Activated T-cell treated with anti-CD3 and anti-CD28 coated beads for 48 hours (primary cell): ENCODE measurements around the gene SIX3.
A peak's percentile ranks its signal among the peaks of the same experiment; 100 is the strongest.

ENCODE experiments used
- DNase-seq: peaks from one replicate; pipeline ENCODE4 v3.0.0-alpha.2; 2020; ENCODE audit warnings: low read depth

Gene SIX3

GRCh38 chr2:44941551-44942234 lies at the start of gene SIX3:
Gene SIX3, plus strand, starts transcription at chr2:44941702. Its CDS starts 403 bp downstream, at chr2:44942105.
- DNase-seq: peak; percentile 47

- peak; percentile 13 for DNase-seq
Observed at GRCh38 chr2:44894058-44894457, 47.4 kb upstream of the SIX3 start.

GRCh38 chr2:44895061-44895460 lies 46.4 kb upstream of the SIX3 start:
- DNase-seq: no peak

DNA sequence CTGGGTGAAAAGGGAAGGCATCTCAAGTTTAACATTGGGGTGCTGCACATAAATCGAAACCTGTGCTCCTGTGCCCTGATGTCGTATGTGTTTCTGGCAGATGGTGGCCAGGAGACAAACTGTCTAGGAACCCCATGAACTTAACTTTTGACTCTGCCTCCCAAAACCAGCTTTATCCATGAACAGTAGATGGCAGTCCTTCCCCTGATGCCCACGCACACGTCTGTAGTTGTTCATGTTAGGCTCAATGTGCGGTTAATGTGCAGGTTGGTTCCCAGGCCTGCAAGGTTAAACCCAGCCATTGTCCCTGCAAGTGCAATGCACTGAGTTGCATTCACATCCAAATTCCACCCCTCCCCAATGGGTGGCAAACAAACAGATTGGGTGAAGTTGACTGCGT lies 44.1 kb upstream of the SIX3 start:
- no peak for DNase-seq

- no peak for DNase-seq
Observed at GRCh38 chr2:44902217-44903137, 39.0 kb upstream of the SIX3 start.

- no peak for DNase-seq
Observed at GRCh38 chr2:44904578-44904977, 36.9 kb upstream of the SIX3 start.

- DNase-seq: no peak
Observed at GRCh38 chr2:44906972-44907371, 34.5 kb upstream of the SIX3 start.

GRCh38 chr2:44909831-44910230 lies 31.7 kb upstream of the SIX3 start:
- DNase-seq: no peak

- DNase-seq: no peak
Observed at GRCh38 chr2:44912660-44913059, 28.8 kb upstream of the SIX3 start.

- DNase-seq: no peak
Observed at GRCh38 chr2:44916291-44916690, 25.2 kb upstream of the SIX3 start.

DNA sequence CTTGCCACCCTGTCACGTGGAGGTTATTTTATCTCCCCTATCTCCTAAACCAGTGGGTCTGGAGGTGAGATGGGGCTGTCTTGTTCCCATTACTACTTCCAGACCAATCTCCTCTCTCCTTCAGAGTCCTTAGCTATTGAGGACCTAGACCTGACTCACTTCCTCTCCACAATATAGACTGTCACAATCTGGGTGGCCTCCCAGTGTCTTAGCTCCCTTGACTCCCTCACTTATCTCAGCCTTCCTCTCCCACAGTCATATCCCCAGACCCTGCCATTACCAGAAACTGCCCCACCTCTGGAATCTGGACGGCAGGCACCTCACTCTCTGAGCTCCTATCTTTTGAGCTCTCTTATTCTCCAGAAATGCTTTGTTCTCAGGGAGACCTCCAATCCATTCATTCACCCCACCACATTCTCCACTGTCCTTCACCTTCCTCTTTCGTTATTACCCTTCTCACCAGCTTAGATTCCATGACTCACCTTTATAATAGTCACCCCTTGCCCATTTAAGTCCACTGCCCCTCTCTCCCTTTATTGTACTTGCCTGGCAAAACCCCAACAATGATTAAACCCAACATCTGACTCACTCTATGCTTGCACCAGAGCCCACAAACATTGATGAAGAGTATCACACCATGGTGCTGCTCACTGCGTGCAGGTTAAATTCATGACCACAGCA lies 23.3 kb upstream of the SIX3 start:
- DNase-seq: no peak

DNA sequence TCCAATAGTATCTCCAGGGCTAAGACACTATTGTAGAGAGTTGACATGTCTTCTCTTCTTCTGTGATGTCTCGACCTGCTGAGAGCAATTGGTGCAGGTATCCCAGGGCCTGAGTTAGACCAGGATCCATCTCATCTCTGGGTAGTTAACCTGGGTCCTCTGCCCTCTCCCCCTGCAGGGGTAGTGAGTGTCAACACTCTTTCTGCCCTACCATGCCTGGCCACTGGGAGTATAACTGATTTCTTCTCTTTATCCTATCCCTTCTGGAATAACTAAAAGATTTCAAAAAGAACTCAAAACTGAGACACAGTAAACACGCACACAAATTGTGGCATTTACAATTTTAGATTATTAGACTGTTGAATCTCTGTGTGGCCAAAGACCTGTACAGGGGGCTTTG lies 20.8 kb upstream of the SIX3 start:
- no peak for DNase-seq

DNA sequence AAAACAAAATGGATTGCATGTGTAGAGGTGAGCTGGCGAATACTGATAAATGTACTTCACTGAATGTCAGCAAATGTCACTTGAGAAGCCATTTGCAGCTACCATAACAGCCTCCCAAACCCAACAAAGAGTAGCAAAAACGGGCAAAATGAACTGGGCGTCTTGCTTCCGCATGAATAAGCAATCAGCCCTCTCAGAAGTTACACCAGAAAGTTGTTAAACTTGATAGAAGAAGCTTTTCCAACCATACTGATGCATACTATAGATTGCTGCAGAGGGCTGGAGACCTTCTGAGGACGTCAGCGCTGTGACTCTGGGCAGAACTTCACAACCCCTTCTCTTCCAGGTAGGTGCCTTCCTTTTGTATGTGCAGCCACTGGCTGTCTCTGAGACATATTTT lies 18.7 kb upstream of the SIX3 start:
- no peak for DNase-seq

GRCh38 chr2:44925561-44926136 lies 15.9 kb upstream of the SIX3 start:
- no peak for DNase-seq

DNA sequence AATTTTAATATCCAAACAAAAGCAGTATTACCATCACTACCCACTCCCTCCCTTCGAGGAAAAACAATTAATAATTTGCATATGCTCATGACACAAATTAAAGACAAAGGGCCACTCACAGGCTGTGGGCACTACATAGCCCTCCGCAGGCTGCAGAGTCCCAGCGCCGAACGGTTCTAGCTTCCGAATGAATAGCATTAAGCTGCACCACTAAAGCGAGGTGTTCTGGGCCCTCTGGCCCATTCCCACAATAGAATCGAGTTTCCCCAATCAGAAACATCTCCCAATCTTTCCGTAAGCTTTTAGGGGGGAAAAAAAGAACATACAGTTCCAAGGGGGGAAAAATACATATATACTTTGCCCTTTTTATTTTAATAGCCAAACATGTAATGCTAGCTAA lies 14.5 kb upstream of the SIX3 start:
- no peak for DNase-seq

DNA sequence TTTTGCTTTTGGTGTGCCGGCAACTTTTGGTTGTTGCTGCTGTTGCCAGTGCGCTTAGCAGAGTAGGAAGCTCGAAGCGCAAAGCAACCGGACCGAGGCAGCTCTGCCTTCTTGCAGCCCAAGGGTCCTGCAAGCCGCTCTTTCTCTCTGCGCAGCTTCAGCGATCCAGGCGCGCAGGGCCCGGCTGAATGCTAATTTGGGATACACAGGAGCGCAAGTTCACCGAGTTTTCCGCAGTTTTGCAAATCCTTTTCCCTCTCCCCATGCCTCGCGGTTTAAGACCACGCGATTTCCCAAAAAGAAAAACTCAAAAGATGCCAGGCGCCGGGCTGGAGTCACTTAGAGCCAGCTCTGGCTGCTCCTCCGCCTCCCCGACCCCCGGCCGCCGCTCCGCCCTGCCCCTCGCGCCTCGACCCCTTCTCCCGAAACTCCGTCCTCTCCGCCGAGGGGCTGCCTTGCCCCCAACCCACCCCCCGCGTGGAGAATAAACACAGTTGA lies 13.5 kb upstream of the SIX3 start:
- no peak for DNase-seq

DNA sequence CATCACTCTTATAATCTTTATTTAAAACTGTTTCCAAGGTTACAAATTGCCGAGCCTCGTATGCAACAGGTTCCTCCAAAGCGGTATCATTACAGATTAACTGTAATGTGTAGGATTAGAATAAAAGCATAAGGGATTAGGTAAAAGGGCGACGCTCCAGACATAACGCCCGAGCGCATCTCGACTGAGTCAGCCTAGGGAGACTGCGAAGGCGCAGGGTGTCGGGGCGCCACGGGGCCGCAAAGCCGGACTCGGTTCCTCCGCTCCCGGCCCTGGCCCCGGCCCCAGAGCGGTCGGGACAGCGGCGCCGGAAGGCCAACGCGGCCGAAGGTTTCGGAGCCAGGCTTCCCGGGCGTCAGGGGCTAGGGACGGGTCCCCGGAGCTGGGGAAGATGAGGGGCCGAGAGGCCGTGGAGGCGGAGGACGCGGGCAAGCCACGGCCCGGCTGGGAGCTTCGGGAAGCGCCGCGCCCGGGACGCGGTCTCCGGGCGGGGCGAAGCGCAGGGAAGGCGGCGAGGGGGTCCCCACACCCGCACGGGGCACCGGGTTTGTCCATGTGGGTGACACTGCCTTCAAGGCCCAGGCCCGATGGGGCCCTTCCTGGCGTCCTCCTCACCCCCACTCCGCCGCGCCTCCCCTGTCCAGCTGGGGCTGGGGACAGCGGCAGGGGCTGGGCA lies 12.9 kb upstream of the SIX3 start:
- DNase-seq: no peak

DNA sequence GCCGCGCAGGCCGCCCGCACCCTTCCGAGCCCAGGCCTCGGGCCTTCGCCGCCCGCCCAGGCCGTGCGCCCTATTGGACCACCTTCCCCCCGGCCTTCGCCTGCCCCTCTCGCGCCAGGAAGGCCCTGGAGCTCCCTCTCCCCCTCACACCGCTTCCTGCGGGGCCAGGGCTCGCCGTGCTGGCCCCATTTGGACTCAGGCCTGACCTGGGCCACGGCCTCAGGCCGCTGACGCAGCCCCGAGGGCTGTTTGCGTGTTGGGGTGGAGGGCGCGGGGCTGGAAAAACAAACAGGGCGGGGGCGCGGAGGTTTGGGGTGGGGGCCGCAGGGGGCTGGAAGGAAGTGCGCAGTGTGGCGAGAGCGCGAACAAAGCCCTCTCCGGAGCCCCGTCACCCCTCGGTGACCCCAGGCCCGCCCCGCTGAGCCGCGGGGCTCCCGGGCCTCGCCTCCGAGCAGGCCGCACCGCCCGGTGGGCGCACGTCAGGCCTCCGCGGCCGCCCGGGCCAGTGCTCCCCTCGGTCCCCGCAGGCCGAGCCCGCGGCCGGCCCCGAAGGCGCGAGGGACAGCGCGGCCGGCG lies 12.3 kb upstream of the SIX3 start:
- DNase-seq: no peak

DNA sequence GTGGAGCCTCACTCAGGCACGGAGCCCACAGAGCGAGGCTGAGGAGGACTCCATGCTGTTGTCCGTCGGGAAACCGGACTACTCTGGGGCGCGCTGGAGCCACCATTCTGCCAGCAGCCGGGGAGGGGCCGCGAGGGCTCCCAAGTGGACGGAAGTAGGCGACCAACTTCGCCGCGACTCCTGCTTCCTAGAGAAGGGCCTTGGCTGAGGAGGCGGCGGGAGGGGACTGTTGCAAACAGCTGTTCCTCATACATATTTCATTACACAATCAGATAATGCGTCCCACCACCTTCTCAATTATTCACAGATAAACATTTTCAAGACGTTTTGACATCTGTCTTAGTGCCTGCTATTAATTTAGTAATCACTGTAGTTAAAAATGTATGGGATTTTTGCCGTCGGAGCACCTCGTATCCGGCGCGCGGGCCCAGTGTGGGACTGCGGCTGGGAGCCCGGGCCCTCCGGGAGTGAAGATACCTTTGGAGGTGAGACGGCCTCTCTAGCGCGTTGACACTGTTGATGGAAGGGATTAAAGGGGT lies 11.7 kb upstream of the SIX3 start:
- no peak for DNase-seq

DNA sequence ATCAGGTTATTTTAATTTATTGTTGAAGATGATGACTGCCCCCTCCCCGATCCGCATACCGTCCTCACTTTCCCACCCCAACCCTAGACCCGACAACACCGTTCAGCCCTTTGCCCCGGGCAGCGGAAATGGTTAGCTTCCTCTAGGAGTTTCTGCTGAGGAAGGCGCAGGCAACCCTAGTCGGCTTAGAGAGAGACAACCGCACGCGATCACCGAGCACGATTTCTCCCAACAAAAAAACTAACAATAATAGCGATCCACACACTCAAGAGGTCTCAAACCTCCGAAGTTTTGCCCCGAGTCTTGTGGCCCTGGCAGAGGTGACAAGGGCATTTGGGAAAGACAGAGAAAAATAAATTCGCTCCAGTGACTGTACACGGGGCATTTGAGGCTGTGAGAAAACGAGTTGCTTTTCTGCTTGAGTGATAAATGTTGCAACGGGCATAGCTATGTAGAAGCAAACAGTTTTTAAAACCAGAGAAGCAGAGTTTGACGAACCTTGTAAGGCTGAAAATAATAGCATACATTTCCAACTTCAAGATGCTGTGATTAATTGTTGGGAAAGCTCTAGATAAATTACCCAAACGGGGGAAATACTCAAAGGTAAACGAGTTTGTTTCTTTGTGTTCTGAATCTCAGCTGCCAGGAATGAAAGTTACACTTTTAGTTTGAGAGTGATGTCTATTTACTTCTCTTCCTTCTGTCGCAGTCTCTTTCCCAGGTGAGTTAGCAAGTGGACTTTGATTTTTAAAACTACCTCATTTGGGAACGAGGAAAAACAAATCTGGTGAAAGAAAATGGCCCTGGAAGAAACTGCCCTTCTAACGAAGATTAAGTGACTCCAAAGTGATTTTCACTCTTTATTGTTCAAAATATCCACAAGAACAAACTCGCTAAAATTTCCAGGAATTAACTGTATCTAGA lies 11.0 kb upstream of the SIX3 start:
- DNase-seq: no peak
